ENCODE results near the gene ARHGEF39. TPM values are rescaled to one million over a fixed set of nuclear protein-coding genes. Genes with fewer than 3 reads are reported as not detected.
"Not testable (repeated sequence)": the region's sequence is repeated elsewhere in the genome, so short reads cannot be mapped to it uniquely, and the experiment has no call there.

The ARHGEF39 gene
- total and polyA plus RNA-seq, 7 donors = 0.07 to 0.79 (median 0.20) TPM; not detected in 1

DNA sequence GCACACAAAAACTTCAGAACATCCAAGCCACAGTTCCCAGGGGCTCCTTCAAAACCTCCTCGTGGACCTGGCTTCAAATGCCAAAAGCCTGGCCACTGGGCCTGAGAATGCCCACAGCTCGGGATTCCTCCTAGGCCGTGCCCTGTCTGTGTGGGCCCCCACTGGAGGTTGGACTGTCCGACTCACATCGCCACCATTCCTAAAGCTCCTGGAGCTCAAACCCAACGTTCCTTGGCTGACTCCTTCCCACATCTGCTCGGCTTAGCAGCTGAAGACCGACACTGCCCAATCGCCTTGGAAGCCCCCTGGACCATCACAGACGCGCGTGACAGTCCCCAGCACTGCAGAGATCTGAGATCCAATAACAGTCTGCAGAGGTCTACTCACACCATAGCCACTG is 21.9 kb downstream of the ARHGEF39 start:
- H3K4me1 ChIP-seq = no peaks in the 10 kb centered on the region
- no peak overlapping the region for H3K27ac ChIP-seq
- no peak for ATAC-seq
- H3K36me3 ChIP-seq (ENCODE audit: insufficient read depth in 1 of 2, low read depth in 1 of 2) = no peaks in the 10 kb centered on the region
- H3K27me3 ChIP-seq (ENCODE audit: insufficient read depth in 3 of 3, low read length in 2 of 3) = no peaks in the 10 kb centered on the region
- WGBS, 3 donors = 86 to 88% (median 86%) methylated on average over 12 of the region's 12 CpGs
- TF ChIP-seq, protein P1, sequence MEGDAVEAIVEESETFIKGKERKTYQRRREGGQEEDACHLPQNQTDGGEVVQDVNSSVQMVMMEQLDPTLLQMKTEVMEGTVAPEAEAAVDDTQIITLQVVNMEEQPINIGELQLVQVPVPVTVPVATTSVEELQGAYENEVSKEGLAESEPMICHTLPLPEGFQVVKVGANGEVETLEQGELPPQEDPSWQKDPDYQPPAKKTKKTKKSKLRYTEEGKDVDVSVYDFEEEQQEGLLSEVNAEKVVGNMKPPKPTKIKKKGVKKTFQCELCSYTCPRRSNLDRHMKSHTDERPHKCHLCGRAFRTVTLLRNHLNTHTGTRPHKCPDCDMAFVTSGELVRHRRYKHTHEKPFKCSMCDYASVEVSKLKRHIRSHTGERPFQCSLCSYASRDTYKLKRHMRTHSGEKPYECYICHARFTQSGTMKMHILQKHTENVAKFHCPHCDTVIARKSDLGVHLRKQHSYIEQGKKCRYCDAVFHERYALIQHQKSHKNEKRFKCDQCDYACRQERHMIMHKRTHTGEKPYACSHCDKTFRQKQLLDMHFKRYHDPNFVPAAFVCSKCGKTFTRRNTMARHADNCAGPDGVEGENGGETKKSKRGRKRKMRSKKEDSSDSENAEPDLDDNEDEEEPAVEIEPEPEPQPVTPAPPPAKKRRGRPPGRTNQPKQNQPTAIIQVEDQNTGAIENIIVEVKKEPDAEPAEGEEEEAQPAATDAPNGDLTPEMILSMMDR (IDR thresholded peaks at IDR 0.05) = no peak
- no peaks in the 10 kb centered on the region for H3K9me3 ChIP-seq
- no peak for DNase-seq
- H3K4me3 ChIP-seq = no peak overlapping the region
- intact Hi-C loops (cut with DNase I) = loop anchor here in 1 of 2 donors (10.0 kb wide), 1 partner anchor 158 kb away; no protein-coding TSS in a partner anchor

DNA sequence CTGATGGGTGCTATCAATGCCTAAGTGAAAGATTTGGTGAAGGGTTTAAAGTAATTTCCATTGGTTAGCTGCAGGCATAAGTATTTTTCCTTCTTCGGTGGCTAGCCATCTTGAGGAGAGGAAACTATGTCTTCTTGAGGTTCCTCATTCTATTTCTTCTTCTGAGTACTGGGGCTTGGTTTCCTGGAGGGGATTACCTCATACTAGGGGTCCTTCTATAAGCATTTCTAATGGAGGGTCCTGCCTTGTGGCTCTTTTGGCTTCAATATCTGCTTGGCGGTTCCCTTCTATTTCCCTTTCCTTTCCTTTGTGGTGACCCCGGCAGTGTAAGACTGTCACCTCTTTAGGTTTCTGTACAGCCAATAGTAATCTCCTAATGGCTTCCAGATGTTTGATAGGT is 23.5 kb downstream of the ARHGEF39 start:
- not testable (repeated sequence) for H3K4me1 ChIP-seq; H3K9me3 ChIP-seq; H3K4me3 ChIP-seq; DNase-seq; H3K36me3 ChIP-seq (ENCODE audit: insufficient read depth in 1 of 2, low read depth in 1 of 2); ATAC-seq; H3K27me3 ChIP-seq (ENCODE audit: insufficient read depth in 3 of 3, low read length in 2 of 3); H3K27ac ChIP-seq
- intact Hi-C loops (cut with DNase I) = loop anchor here in 1 of 2 donors (10.0 kb wide), 1 partner anchor 157 kb away; no protein-coding TSS in a partner anchor
- WGBS, 3 donors = 91 to 92% (median 92%) methylated on average over 3 of the region's 3 CpGs

- not testable (repeated sequence) for H3K4me3 ChIP-seq; H3K36me3 ChIP-seq (ENCODE audit: insufficient read depth in 1 of 2, low read depth in 1 of 2); DNase-seq; H3K9me3 ChIP-seq; ATAC-seq; H3K27ac ChIP-seq; H3K27me3 ChIP-seq (ENCODE audit: insufficient read depth in 3 of 3, low read length in 2 of 3); H3K4me1 ChIP-seq
- 96% methylated on average over 14 to 15 of the region's 15 CpGs for WGBS, 3 donors
- intact Hi-C loops (cut with DNase I) = loop anchor here in 1 of 2 donors (10.0 kb wide), 1 partner anchor 156 kb away; no protein-coding TSS in a partner anchor
These were observed 24.6 kb downstream of the ARHGEF39 start for GRCh38 chr9:35640431-35640830.

DNA sequence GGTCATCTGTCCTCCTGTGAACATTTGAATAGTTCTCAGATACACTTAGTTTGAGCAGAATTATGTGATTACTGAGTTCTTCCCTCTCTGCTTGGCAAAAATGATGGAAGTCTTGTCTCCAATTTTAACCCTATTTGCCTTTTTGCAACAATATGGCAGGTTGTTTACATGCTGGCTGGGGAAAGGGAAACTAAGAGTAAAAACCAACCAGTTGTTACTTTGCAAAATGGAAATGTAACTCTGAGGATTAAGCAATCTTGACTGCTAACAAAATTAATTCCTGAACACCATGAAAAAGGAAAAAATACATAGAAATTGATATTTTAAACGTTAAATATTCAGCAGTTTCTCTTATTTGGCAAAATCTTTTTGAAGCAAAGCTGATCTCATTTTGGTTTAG is 25.4 kb downstream of the ARHGEF39 start:
- WGBS, 3 donors = 84 to 92% (median 91%) methylated on average over 1 of the region's 1 CpG
- Histone ChIP-seq H3K4me3 (no peak overlapping the region), H3K27me3 (ENCODE audit: insufficient read depth in 3 of 3, low read length in 2 of 3) (no peaks in the 10 kb centered on the region), H3K9me3 (no peaks in the 10 kb centered on the region), H3K36me3 (ENCODE audit: insufficient read depth in 1 of 2, low read depth in 1 of 2) (no peaks in the 10 kb centered on the region), H3K27ac (no peak overlapping the region), H3K4me1 (no peaks in the 10 kb centered on the region)
- no peak for DNase-seq
- TF ChIP-seq, protein P1 (IDR thresholded peaks at IDR 0.05) = no peak
- no peak for ATAC-seq
- intact Hi-C loops (cut with DNase I) = loop anchor here in 1 of 2 donors (10.0 kb wide), 2 partner anchors 155 to 655 kb away; no protein-coding TSS in a partner anchor

- not testable (repeated sequence) for H3K27ac ChIP-seq; H3K27me3 ChIP-seq (ENCODE audit: insufficient read depth in 3 of 3, low read length in 2 of 3); H3K4me1 ChIP-seq; ATAC-seq; H3K36me3 ChIP-seq (ENCODE audit: insufficient read depth in 1 of 2, low read depth in 1 of 2); H3K4me3 ChIP-seq; H3K9me3 ChIP-seq; DNase-seq
- intact Hi-C loops (cut with DNase I) = loop anchor here in 1 of 2 donors (10.0 kb wide), 1 partner anchor 656 kb away; no protein-coding TSS in a partner anchor
- WGBS, 3 donors = 60 to 96% (median 82%) methylated on average over 1 of the region's 1 CpG
These were observed 25.8 kb downstream of the ARHGEF39 start for GRCh38 chr9:35639225-35639624.

DNA sequence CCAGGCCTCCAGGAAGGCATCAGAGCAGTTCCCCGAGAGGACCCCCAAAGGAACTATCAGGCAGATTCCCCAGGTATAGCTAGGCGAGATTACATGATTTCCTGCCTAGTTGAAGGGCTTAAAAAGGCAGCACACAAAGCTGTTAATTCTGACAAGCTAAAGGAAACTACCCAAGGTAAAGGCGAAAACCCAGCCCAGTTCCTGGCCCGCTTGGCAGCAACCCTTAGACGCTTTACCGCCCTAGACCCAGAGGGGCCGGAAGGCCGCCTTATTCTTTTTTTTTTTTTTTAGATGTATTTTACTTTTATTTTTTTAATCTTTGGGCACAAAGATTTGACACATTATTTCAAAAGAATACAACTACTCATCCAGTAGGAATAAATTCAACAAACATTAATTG is 26.2 kb downstream of the ARHGEF39 start:
- intact Hi-C loops (cut with DNase I) = loop anchor here in 1 of 2 donors (10.0 kb wide), 1 partner anchor 656 kb away; no protein-coding TSS in a partner anchor
- 68 to 78% (median 73%) methylated on average over 7 of the region's 8 CpGs for WGBS, 3 donors
- H3K27me3 ChIP-seq (ENCODE audit: insufficient read depth in 3 of 3, low read length in 2 of 3); H3K9me3 ChIP-seq; DNase-seq; H3K27ac ChIP-seq; H3K4me3 ChIP-seq; ATAC-seq; H3K36me3 ChIP-seq (ENCODE audit: insufficient read depth in 1 of 2, low read depth in 1 of 2); H3K4me1 ChIP-seq: not testable (repeated sequence)

DNA sequence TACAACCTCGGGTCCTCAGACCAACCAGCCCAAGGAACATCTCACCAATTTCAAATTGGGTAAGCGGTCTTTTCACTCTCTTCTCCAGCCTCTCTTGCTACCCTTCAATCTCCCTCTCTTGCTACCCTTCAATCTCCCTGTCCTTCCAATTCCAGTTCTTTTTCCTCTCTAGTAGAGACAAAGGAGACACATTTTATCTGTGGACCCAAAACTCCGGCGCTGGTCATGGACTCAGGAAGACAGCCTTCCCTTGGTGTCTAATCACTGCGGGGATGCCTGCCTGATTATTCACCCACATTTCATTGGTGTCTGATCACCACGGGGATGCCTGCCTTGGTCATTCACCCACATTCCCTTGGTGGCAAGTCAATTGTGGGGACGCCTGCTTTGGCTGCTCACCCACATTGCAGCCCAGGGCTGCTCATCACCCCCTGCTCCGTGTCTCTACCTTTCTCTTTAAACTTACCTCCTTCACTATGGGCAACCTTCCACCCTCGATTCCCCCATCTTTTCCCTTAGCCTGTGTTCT is 27.5 kb downstream of the ARHGEF39 start:
- intact Hi-C loops (cut with DNase I) = loop anchor here in 1 of 2 donors (10.0 kb wide), 1 partner anchor 657 kb away; no protein-coding TSS in a partner anchor
- not testable (repeated sequence) for H3K27ac ChIP-seq; H3K9me3 ChIP-seq; H3K4me1 ChIP-seq; ATAC-seq; H3K36me3 ChIP-seq (ENCODE audit: insufficient read depth in 1 of 2, low read depth in 1 of 2); DNase-seq; H3K27me3 ChIP-seq (ENCODE audit: insufficient read depth in 3 of 3, low read length in 2 of 3); H3K4me3 ChIP-seq
- 91 to 95% (median 95%) methylated on average over 9 of the region's 9 CpGs for WGBS, 3 donors

- not testable (repeated sequence) for H3K4me1 ChIP-seq; DNase-seq; H3K36me3 ChIP-seq (ENCODE audit: insufficient read depth in 1 of 2, low read depth in 1 of 2); H3K9me3 ChIP-seq; H3K27me3 ChIP-seq (ENCODE audit: insufficient read depth in 3 of 3, low read length in 2 of 3); ATAC-seq; H3K4me3 ChIP-seq
- H3K27ac ChIP-seq = peak overlapping the region; percentile 16
- intact Hi-C loops (cut with DNase I) = loop anchor here in 1 of 2 donors (10.0 kb wide), 1 partner anchor 658 kb away; no protein-coding TSS in a partner anchor
- WGBS, 3 donors = 93 to 100% (median 97%) methylated on average over 6 of the region's 6 CpGs
These were observed 28.1 kb downstream of the ARHGEF39 start for GRCh38 chr9:35636877-35637246.

Measured in psoas muscle (tissue), 8 donors.